Neural crest cell (in vitro differentiated cells): ENCODE results near the gene DAP3. TPM values are rescaled to one million over a fixed set of nuclear protein-coding genes. Genes with fewer than 3 reads are reported as not detected.

Experiments
- DNase-seq: peaks from one replicate; pipeline ENCODE4 v3.0.0; 2021; ENCODE audit warnings: low read depth, mixed read lengths, low spot score
- H3K27ac Mint-ChIP-seq: one replicate; pipeline ENCODE4 v1.8.0; 2021; ENCODE audit warnings: mild to moderate bottlenecking, mixed read lengths; ENCODE audit not compliant: unreplicated experiment
- H3K27me3 Mint-ChIP-seq: 2 replicates; pipeline ENCODE4 v1.8.0; 2021; ENCODE audit warnings: low read depth, mild to moderate bottlenecking, mixed read lengths
- H3K36me3 Mint-ChIP-seq: 2 replicates; pipeline ENCODE4 v1.8.0; 2021; ENCODE audit warnings: low read depth, mild to moderate bottlenecking, mixed read lengths
- H3K4me1 Mint-ChIP-seq: 2 replicates; pipeline ENCODE4 v1.8.0; 2021; ENCODE audit warnings: mixed read lengths
- H3K4me3 Mint-ChIP-seq: one replicate; pipeline ENCODE4 v1.8.0; 2021; ENCODE audit warnings: mild to moderate bottlenecking, mixed read lengths
- H3K9me3 Mint-ChIP-seq: 2 replicates; pipeline ENCODE4 v1.8.0; 2021; ENCODE audit warnings: mixed read lengths
- CTCF ChIP-seq: fragments of 200-600 bp; sonication (generic); conservative IDR thresholded peaks from 2 replicates; pipeline ENCODE4 v1.5.0; 2021; ENCODE audit warnings: antibody characterized with exemption, mild to moderate bottlenecking
- total RNA-seq: library from RNA; stranded (reverse); gene quantifications from 2 replicates; pipeline ENCODE4 v1.2.1, GENCODE V29; 2021

The DAP3 gene
- total RNA-seq, 1 donor from 2014 or later, result 114 TPM

GRCh38 chr1:155688324-155689080, 389 bp upstream of the DAP3 start, which contains the start of gene YY1AP1:
YY1AP1 (minus strand) TSS chr1:155688774; CDS start chr1:155680436, 8,338 bp downstream.
- H3K4me3 Mint-ChIP-seq, result peak within 1 kb of the TSS; percentile 97
- no peaks in the 10 kb centered on the region for H3K27me3 Mint-ChIP-seq
- H3K36me3 Mint-ChIP-seq, result peaks cover 34% of the 10 kb centered on the region
- peak within 1 kb of the TSS; percentile 98 for H3K27ac Mint-ChIP-seq
- peaks cover 5% of the 10 kb centered on the region for H3K9me3 Mint-ChIP-seq
- TF ChIP-seq CTCF, result no peak
- peaks cover 48% of the 10 kb centered on the region for H3K4me1 Mint-ChIP-seq
- DNase-seq, result peak; percentile 86

- TF ChIP-seq CTCF, result no peak
- peaks cover 36% of the 10 kb centered on the region for H3K36me3 Mint-ChIP-seq
Measured at GRCh38 chr1:155691992-155692528, 3.2 kb downstream of the DAP3 start.

GRCh38 chr1:155694167-155694566, 5.3 kb downstream of the DAP3 start:
- TF ChIP-seq CTCF, result no peak
- Mint-ChIP-seq H3K36me3 (peaks cover 55% of the 10 kb centered on the region), H3K27ac (no peak overlapping the region), H3K27me3 (no peaks in the 10 kb centered on the region), H3K9me3 (peaks cover 10% of the 10 kb centered on the region), H3K4me1 (peaks cover 56% of the 10 kb centered on the region), H3K4me3 (no peak overlapping the region)
- no peak for DNase-seq

More at GRCh38 chr1:155691992-155692528, 3.2 kb downstream of the DAP3 start:
- peak overlapping the region; percentile 72 for H3K4me3 Mint-ChIP-seq
- H3K4me1 Mint-ChIP-seq, result peaks cover 45% of the 10 kb centered on the region
- peak overlapping the region; percentile 24 for H3K27ac Mint-ChIP-seq
- H3K9me3 Mint-ChIP-seq, result peaks cover 5% of the 10 kb centered on the region
- no peaks in the 10 kb centered on the region for H3K27me3 Mint-ChIP-seq
- no peak for DNase-seq

GRCh38 chr1:155695072-155695471, 6.2 kb downstream of the DAP3 start:
- Mint-ChIP-seq H3K27me3 (no peaks in the 10 kb centered on the region), H3K9me3 (peaks cover 10% of the 10 kb centered on the region), H3K36me3 (peaks cover 53% of the 10 kb centered on the region), H3K27ac (no peak overlapping the region), H3K4me1 (peaks cover 49% of the 10 kb centered on the region), H3K4me3 (no peak overlapping the region)
- TF ChIP-seq CTCF, result no peak
- no peak for DNase-seq

- Mint-ChIP-seq H3K27ac (no peak overlapping the region), H3K36me3 (peaks cover 53% of the 10 kb centered on the region), H3K9me3 (peaks cover 10% of the 10 kb centered on the region), H3K4me1 (peaks cover 46% of the 10 kb centered on the region), H3K27me3 (no peaks in the 10 kb centered on the region), H3K4me3 (no peak overlapping the region)
- DNase-seq, result no peak
- TF ChIP-seq CTCF, result no peak
Measured at GRCh38 chr1:155695608-155696007, 6.7 kb downstream of the DAP3 start.
